ENCODE measurements around the gene FOXJ3. TPM values are rescaled to one million over a fixed set of nuclear protein-coding genes. Genes with fewer than 3 reads are reported as not detected.

The FOXJ3 gene
- 86.7 TPM for total RNA-seq

DNA sequence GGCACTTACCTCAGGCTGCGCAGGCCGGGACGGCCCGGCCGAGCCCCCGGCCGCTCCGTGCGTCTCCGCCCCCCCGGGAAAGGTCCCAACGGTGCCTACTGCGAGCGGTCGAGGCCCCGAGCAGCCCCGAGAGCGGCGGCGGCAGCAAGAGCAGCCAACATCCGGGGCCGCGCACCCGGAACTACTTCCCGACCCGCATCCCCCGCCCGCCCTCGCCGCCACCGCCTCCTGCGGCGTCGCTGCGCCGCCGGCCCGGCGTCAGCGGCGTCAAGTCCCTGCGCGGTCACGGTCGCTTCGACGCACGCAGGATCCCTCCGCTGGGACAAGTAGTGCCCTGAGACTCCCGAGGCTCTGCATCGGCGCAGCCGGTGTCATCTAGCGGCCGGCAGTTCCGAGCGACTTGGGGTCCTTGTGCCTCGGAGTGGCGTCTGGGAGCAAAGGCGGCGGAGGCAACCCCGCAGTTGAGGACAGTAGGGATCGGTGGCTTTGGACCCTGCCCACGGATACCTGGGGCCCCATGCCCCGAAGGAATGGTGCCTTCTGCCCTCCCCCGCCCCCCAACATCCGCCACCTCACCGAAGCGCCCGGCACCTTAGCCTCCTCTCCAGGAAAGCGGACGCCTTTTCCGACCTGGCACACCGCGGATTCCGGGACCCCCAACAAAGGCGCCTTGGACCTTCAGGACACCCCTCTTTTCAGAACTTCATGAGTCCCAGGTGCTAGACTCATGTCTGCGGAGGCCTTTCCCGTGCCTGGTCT, at the start of gene FOXJ3:
Gene FOXJ3, minus strand, starts transcription at position 186 of the 759 bp plus-strand sequence. CDS start 24,142 bp downstream, outside the sequence.
- H3K9me3 ChIP-seq (ENCODE audit: low read depth, low read length): no peaks in the 10 kb centered on the region
- H3K4me1 ChIP-seq (ENCODE audit: insufficient read depth, low read length): peaks cover 19% of the 10 kb centered on the region
- H3K27me3 ChIP-seq (ENCODE audit: insufficient read depth, low read length): no peaks in the 10 kb centered on the region
- peak within 1 kb of the TSS; percentile 76 for H3K4me3 ChIP-seq (ENCODE audit: low read length)

DNA sequence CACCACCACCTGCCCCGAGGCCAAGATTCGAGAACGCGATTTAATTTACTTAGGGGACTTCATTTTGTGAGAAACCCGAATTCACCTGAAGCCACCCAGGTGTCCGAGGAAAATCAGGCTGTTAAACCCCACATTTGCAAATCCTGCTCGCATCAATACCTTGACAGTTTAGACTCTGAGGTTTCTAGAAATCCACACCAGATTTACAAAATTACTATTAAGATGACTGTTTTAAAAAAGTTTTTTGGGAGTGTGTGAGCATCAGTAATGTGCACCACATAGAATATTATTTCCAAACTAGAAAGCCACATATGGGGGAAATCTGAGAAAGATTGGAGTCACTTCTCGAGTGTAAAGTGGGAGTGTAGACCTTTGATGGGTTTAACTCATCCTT, 46.2 kb upstream of the FOXJ3 start:
- H3K27me3 ChIP-seq (ENCODE audit: insufficient read depth, low read length): peaks cover 28% of the 10 kb centered on the region
- no peaks in the 10 kb centered on the region for H3K9me3 ChIP-seq (ENCODE audit: low read depth, low read length)
- peak overlapping the region; percentile 36 for H3K4me3 ChIP-seq (ENCODE audit: low read length)
- H3K4me1 ChIP-seq (ENCODE audit: insufficient read depth, low read length): peaks cover 8% of the 10 kb centered on the region

DNA sequence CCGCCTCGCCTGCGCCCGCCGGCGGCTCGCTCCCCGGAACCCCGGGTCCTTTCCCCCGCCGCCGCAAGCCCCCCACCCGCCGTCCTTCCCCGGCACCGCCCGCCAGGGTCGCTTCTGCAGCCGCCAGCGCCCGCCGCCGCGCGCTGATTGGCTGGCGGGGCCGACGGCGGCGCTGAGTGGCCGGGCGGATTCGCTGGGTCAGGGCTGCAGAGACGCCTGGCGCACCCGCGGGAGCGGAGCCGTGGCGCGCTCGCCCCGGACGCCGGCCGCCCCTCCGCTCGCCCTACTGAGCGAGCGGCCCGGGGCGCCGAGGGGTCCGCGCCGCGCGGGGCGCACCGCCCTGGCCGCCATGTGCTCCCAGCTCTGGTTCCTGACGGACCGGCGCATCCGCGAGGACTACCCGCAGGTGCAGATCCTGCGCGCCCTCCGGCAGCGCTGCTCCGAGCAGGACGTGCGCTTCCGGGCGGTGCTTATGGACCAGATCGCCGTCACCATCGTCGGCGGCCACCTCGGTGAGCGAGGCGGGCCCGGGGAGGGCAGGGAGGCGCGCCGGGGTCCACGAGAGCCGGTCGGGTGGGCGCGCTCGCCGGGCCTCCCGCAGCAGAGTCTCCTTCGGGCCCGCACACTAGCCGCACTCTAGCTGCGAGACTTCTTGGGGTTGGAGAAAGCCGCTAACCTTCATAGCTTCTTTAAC, 45.7 kb upstream of the FOXJ3 start, which contains the start of gene RIMKLA:
Gene RIMKLA, plus strand, starts transcription at position 207 of the 694 bp plus-strand sequence. Its CDS starts 143 bp downstream, at position 350.
- Histone ChIP-seq H3K27me3 (ENCODE audit: insufficient read depth, low read length) (peaks cover 28% of the 10 kb centered on the region), H3K9me3 (ENCODE audit: low read depth, low read length) (no peaks in the 10 kb centered on the region), H3K4me1 (ENCODE audit: insufficient read depth, low read length) (peaks cover 8% of the 10 kb centered on the region), H3K4me3 (ENCODE audit: low read length) (peak within 1 kb of the TSS; percentile 36)

DNA sequence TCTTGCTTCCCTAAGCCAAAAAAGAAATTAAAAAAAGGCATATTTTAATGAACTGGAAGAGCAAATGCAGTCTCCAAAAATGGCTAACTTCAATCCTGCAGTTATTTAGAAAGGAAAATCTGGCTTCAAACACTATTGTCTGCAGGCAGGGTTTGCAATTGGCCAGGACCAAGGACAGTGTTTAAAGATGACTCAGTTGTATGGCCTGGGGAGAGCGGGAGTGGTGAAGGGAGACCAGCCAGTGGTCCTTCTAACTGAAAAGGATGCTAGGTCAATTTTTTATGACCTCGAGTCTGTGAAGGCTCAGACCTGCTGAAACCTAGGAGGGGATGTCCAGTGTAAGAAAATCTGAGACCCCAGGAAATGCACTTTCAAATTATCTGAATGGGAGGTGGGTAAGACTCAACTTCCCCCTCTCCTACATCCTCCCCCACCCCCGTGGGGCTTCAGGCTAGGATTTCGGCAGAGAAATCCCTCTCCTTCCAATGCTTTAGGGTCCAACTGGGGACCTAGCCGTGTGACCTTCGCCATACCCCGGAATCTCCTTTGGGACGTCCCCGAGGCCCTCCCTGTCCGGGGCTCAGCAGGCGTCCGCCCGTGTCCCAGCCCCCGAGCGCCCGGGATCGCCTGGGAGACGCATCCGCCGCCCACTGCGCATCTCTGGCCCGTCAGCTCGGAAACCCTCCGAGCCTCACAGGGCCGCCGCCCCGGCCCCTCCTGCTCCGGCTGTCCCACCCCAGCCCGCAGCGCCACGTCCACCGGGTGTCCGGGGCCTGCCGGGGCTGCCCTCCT, 45.0 kb upstream of the FOXJ3 start:
- H3K4me3 ChIP-seq (ENCODE audit: low read length): no peak overlapping the region
- H3K27me3 ChIP-seq (ENCODE audit: insufficient read depth, low read length): peaks cover 28% of the 10 kb centered on the region
- no peaks in the 10 kb centered on the region for H3K9me3 ChIP-seq (ENCODE audit: low read depth, low read length)
- H3K4me1 ChIP-seq (ENCODE audit: insufficient read depth, low read length): peaks cover 8% of the 10 kb centered on the region

GRCh38 chr1:42372796-42373195, 37.8 kb upstream of the FOXJ3 start:
- Histone ChIP-seq H3K27me3 (ENCODE audit: insufficient read depth, low read length) (no peaks in the 10 kb centered on the region), H3K4me3 (ENCODE audit: low read length) (no peak overlapping the region), H3K9me3 (ENCODE audit: low read depth, low read length) (no peaks in the 10 kb centered on the region), H3K4me1 (ENCODE audit: insufficient read depth, low read length) (no peaks in the 10 kb centered on the region)

DNA sequence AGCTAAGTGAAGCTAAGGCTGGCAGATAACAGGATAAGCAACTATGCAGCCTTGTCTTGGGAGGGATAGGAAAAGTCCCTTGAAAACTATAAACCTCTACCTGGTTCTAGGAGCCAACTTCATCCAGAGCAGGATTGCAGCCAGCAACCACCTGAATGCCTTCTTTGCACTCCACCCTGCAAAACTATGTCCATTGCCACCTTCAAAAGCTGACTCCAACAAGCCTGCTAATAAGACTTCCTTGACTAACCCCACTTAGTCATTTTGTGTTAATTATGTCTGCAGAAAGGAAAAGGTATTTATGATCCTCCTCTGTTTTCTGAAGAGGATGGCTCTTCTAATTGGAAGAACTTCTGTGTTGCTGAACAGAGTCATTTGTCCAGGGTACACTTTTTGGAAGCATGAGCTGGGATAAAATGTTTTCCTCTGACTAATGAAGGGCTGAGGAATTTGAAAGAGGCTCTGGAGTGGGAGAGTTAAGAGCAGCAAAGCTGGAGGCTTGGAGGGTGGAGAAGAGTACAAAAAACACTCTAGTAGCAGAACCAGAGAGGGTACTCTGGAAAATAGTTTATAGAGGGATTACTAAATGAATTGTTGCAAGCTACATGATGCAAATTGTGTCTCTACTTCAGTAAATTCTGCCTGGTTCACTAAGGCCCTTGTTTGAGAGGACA, 36.0 kb upstream of the FOXJ3 start:
- Histone ChIP-seq H3K4me1 (ENCODE audit: insufficient read depth, low read length) (no peaks in the 10 kb centered on the region), H3K4me3 (ENCODE audit: low read length) (no peak overlapping the region), H3K27me3 (ENCODE audit: insufficient read depth, low read length) (no peaks in the 10 kb centered on the region), H3K9me3 (ENCODE audit: low read depth, low read length) (no peaks in the 10 kb centered on the region)

- Histone ChIP-seq H3K4me1 (ENCODE audit: insufficient read depth, low read length) (no peaks in the 10 kb centered on the region), H3K9me3 (ENCODE audit: low read depth, low read length) (no peaks in the 10 kb centered on the region), H3K4me3 (ENCODE audit: low read length) (no peak overlapping the region), H3K27me3 (ENCODE audit: insufficient read depth, low read length) (no peaks in the 10 kb centered on the region)
These were observed 34.4 kb upstream of the FOXJ3 start for GRCh38 chr1:42369471-42369870.

DNA sequence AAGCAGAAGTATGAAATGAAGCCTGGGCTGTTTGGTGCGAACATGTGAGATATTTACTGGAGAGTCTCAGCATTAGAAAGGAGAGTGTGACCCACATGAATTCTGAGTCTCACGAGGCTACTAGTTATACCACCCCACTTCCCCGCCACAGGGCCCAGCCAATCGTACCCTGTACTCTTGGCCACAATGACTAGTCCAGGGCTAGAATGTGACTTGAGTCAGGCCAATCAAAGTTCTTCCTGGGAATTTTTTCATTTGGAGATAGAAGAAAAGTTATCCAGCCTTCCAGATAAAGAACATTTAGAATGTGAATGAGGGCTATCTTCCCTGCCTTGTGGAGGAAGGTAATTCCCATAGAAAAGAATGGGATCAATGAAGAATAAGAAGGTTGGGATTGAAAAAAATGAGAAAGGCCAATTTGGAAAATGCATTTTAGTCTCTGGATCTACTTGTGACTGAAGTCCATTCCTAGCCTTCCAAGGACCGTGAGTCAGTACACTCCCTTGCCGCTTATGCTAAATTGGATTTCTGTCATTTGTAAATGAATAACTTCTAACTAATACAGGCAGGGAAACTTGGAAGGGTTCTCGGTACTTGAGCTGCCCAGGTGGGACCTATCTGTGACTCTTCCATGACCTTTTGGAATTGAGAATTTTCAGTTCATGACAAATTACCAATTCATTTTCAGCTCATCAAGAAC, 33.2 kb upstream of the FOXJ3 start:
- H3K4me3 ChIP-seq (ENCODE audit: low read length): no peak overlapping the region
- H3K9me3 ChIP-seq (ENCODE audit: low read depth, low read length): no peaks in the 10 kb centered on the region
- H3K27me3 ChIP-seq (ENCODE audit: insufficient read depth, low read length): no peaks in the 10 kb centered on the region
- no peaks in the 10 kb centered on the region for H3K4me1 ChIP-seq (ENCODE audit: insufficient read depth, low read length)

- H3K9me3 ChIP-seq (ENCODE audit: low read depth, low read length): no peaks in the 10 kb centered on the region
These were observed 30.1 kb upstream of the FOXJ3 start for GRCh38 chr1:42365118-42365517.

DNA sequence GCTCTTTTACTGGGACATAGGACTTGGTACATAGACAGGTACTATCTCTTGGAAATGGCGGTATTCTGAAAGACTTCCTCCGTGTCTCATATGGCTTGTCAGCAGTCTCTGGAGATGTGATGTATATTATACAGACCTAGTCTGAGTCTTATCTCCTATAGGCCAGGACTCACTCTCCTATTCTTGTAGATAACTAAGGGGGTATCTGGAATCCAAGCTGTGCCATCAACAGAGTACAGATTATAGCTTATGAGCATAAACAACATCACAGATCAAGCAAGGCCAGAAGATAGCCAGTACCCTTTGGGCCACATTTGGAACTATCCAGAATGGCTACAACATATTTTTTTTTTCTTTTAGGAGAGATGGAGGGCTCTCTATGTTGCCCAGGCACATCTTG, 29.5 kb upstream of the FOXJ3 start:
- Histone ChIP-seq H3K27me3 (ENCODE audit: insufficient read depth, low read length) (no peaks in the 10 kb centered on the region), H3K4me3 (ENCODE audit: low read length) (no peak overlapping the region), H3K4me1 (ENCODE audit: insufficient read depth, low read length) (no peaks in the 10 kb centered on the region), H3K9me3 (ENCODE audit: low read depth, low read length) (no peaks in the 10 kb centered on the region)

More at GRCh38 chr1:42365118-42365517, 30.1 kb upstream of the FOXJ3 start:
- Histone ChIP-seq H3K27me3 (ENCODE audit: insufficient read depth, low read length) (no peaks in the 10 kb centered on the region), H3K4me3 (ENCODE audit: low read length) (no peak overlapping the region), H3K4me1 (ENCODE audit: insufficient read depth, low read length) (no peaks in the 10 kb centered on the region)

GRCh38 chr1:42364089-42364488, 29.1 kb upstream of the FOXJ3 start:
- no peak overlapping the region for H3K4me3 ChIP-seq (ENCODE audit: low read length)
- H3K27me3 ChIP-seq (ENCODE audit: insufficient read depth, low read length): no peaks in the 10 kb centered on the region
- no peaks in the 10 kb centered on the region for H3K4me1 ChIP-seq (ENCODE audit: insufficient read depth, low read length)
- no peaks in the 10 kb centered on the region for H3K9me3 ChIP-seq (ENCODE audit: low read depth, low read length)

- no peaks in the 10 kb centered on the region for H3K27me3 ChIP-seq (ENCODE audit: insufficient read depth, low read length)
- no peaks in the 10 kb centered on the region for H3K4me1 ChIP-seq (ENCODE audit: insufficient read depth, low read length)
- no peaks in the 10 kb centered on the region for H3K9me3 ChIP-seq (ENCODE audit: low read depth, low read length)
- H3K4me3 ChIP-seq (ENCODE audit: low read length): no peak overlapping the region
These were observed 24.4 kb upstream of the FOXJ3 start for GRCh38 chr1:42359466-42359865.

- H3K27me3 ChIP-seq (ENCODE audit: insufficient read depth, low read length): no peaks in the 10 kb centered on the region
- H3K4me1 ChIP-seq (ENCODE audit: insufficient read depth, low read length): no peaks in the 10 kb centered on the region
- no peak overlapping the region for H3K4me3 ChIP-seq (ENCODE audit: low read length)
- no peaks in the 10 kb centered on the region for H3K9me3 ChIP-seq (ENCODE audit: low read depth, low read length)
These were observed 23.8 kb upstream of the FOXJ3 start for GRCh38 chr1:42358791-42359190.

DNA sequence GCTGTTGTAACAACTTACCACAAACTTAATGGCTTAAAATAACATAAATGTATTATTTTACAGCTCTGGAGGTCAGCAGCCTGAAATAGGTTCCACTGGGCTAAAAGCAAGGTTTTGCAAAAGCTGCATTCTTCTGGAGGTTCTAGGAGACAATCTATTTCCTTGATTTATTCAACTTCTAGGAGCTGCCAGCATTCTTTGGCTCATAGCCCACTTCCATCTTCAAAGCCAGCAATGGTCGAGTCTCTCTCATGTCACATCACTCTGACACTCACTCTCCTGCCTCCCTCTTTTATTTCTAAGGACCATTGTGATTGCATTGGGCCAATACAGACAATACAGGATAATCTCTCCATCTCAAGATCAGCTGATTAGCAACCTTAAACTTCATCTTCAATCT, 15.1 kb upstream of the FOXJ3 start:
- no peak overlapping the region for H3K4me3 ChIP-seq (ENCODE audit: low read length)
- peaks cover 6% of the 10 kb centered on the region for H3K27me3 ChIP-seq (ENCODE audit: insufficient read depth, low read length)
- H3K4me1 ChIP-seq (ENCODE audit: insufficient read depth, low read length): no peaks in the 10 kb centered on the region
- no peaks in the 10 kb centered on the region for H3K9me3 ChIP-seq (ENCODE audit: low read depth, low read length)
